Measurements from ENCODE around the gene ACADSB.

Gene ACADSB

DNA sequence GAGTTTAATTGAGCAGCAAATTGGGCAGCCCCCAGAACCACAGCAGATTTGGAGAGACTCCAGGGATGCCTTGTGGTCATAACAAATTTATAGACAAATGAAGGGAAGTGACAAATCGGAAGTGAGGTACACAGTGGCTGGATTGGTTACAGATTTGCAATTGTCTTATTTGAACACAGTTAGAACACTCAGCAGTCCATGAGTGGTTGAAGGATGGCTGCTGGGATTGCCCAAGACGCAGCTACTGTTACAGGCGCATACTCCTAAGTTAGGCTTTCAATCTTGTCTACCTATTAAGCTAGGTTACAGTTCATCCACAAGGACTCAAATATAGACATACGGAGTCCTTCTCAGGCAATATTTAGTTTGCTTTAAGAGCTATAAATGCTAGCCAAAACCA, 7.4 kb downstream of the ACADSB start:
- Histone ChIP-seq H3K27me3 (ENCODE audit: control insufficient read depth in 2 of 2, insufficient read depth in 2 of 2, low read length in 2 of 2) (no peaks in the 10 kb centered on the region), H3K9ac (ENCODE audit: low read depth in 1 of 2, low read length in 2 of 2) (no peak overlapping the region), H3K27ac (ENCODE audit: low read depth in 2 of 2, low read length in 2 of 2) (no peak overlapping the region), H3K4me1 (ENCODE audit: control insufficient read depth in 2 of 2, insufficient read depth in 2 of 2, low read length in 2 of 2) (no peaks in the 10 kb centered on the region), H3K4me3 (ENCODE audit: low read length in 2 of 2) (no peak overlapping the region), H3K9me3 (ENCODE audit: control insufficient read depth in 2 of 2, low read length in 2 of 2) (no peaks in the 10 kb centered on the region), H3K36me3 (ENCODE audit: control insufficient read depth in 2 of 2, insufficient read depth in 2 of 2, low read length in 2 of 2) (no peaks in the 10 kb centered on the region)

DNA sequence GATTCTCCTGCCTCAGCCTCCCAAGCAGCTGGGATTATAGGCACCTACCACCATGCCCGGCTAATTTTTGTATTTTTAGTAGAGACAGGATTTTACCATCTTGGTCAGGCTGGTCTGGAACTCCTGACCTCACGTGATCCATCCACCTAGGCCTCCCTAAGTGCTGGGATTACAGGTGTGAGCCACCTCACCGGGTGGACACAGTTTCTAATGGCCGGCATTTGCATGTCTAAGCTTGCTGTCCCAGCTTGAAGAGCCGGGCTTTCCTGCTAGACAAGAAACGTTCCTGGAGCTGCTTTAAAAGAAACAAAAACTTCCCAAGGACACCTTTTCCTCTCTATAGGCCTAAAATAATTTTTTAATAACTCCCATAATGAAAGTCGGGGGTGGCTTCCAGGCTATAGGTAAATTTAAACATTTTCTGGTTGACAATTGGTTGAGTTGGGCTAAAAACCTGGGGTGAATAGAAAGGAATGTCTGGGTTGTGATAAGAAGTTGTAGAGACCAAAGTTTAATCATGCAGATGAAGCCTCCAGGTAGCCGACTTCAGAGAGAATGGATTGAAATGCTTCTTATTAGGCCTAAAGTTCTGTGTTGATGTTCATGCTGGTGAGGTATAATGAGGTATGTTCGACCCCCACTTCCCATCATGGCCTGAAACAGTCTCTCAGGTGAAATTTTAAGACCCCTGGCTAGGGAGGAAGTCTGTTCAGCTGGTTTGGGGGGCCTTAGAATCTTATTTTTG, 8.8 kb downstream of the ACADSB start:
- Histone ChIP-seq H3K36me3 (ENCODE audit: control insufficient read depth in 2 of 2, insufficient read depth in 2 of 2, low read length in 2 of 2) (no peaks in the 10 kb centered on the region), H3K9ac (ENCODE audit: low read depth in 1 of 2, low read length in 2 of 2) (no peak overlapping the region), H3K27ac (ENCODE audit: low read depth in 2 of 2, low read length in 2 of 2) (no peak overlapping the region), H3K4me3 (ENCODE audit: low read length in 2 of 2) (no peak overlapping the region), H3K27me3 (ENCODE audit: control insufficient read depth in 2 of 2, insufficient read depth in 2 of 2, low read length in 2 of 2) (no peaks in the 10 kb centered on the region), H3K9me3 (ENCODE audit: control insufficient read depth in 2 of 2, low read length in 2 of 2) (no peaks in the 10 kb centered on the region), H3K4me1 (ENCODE audit: control insufficient read depth in 2 of 2, insufficient read depth in 2 of 2, low read length in 2 of 2) (no peaks in the 10 kb centered on the region)

DNA sequence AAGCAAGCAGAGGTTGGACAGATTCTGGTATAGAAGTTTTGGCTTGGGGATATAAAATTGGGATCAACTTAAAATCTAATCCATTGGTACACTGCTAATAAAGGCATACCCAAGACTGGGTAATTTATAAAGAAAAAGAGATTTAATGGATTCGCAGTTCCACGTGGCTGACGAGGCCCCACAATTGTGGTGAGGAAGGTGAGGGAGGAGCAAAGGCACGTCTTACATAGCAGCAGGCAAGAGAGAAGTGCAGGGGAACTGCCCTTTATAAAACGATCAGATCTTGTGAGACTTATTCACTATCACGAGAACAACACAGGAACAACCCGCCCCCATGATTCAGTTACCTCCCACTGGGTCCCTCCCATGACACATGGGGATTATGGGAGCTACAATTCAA, 9.7 kb downstream of the ACADSB start:
- Histone ChIP-seq H3K9ac (ENCODE audit: low read depth in 1 of 2, low read length in 2 of 2) (no peak overlapping the region), H3K4me3 (ENCODE audit: low read length in 2 of 2) (no peak overlapping the region), H3K4me1 (ENCODE audit: control insufficient read depth in 2 of 2, insufficient read depth in 2 of 2, low read length in 2 of 2) (no peaks in the 10 kb centered on the region), H3K9me3 (ENCODE audit: control insufficient read depth in 2 of 2, low read length in 2 of 2) (no peaks in the 10 kb centered on the region), H3K27ac (ENCODE audit: low read depth in 2 of 2, low read length in 2 of 2) (no peak overlapping the region), H3K27me3 (ENCODE audit: control insufficient read depth in 2 of 2, insufficient read depth in 2 of 2, low read length in 2 of 2) (no peaks in the 10 kb centered on the region), H3K36me3 (ENCODE audit: control insufficient read depth in 2 of 2, insufficient read depth in 2 of 2, low read length in 2 of 2) (no peaks in the 10 kb centered on the region)

DNA sequence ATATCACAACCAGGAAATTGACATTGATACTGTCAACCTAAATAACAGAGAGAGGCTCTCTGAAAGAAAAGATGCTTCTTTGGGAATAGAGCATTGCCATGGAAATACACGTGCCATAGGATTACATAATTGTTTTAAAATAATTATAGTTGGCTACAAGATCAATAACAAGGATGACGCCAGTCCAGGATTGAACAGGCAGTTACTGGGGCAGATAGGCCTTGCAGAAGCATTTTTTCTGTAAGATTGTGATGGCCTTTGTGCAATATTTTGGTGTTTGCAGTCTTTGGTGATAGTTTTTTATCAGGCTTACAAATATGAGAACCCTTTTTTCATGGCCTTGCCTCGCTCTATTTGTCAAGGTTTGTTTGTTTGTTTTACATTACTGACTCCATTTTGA, 10.5 kb downstream of the ACADSB start:
- Histone ChIP-seq H3K4me3 (ENCODE audit: low read length in 2 of 2) (no peak overlapping the region), H3K9ac (ENCODE audit: low read depth in 1 of 2, low read length in 2 of 2) (no peak overlapping the region), H3K36me3 (ENCODE audit: control insufficient read depth in 2 of 2, insufficient read depth in 2 of 2, low read length in 2 of 2) (no peaks in the 10 kb centered on the region), H3K4me1 (ENCODE audit: control insufficient read depth in 2 of 2, insufficient read depth in 2 of 2, low read length in 2 of 2) (no peaks in the 10 kb centered on the region), H3K9me3 (ENCODE audit: control insufficient read depth in 2 of 2, low read length in 2 of 2) (no peaks in the 10 kb centered on the region), H3K27me3 (ENCODE audit: control insufficient read depth in 2 of 2, insufficient read depth in 2 of 2, low read length in 2 of 2) (no peaks in the 10 kb centered on the region), H3K27ac (ENCODE audit: low read depth in 2 of 2, low read length in 2 of 2) (no peak overlapping the region)

DNA sequence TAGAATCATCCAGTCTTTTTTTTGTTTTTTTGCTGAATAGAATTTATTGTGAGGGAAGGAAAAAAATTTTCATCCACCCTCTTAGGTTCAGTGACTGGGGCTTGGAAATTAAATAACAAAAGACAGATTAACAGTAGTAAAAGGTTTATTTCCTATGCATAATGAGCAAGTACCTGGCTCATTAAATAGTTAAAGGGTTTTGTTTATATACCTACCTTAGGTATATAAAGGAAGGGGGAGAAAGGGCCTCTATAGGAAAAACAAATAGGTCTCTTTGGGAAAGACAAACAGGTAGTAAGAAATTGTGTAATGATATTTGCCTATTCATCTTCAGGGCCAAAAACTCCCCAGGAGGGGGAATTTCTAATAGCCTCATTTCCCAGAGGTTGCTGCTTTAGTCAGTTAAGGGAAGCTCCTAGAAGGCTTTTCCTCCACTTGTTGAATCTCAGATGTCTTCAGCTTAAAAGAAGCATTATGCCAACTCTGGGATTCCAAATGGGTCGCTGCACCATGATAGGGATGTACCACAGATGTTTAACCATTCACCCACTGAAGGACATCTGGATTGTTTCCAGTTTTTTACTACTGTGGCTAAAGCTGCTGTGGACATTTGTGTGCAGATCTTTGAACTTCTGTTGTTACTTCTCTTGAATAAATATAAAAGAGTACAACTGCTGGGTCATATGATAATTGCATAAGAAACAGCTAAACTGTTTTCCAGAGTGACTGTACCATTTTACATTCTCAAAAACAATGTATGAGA, 11.3 kb downstream of the ACADSB start:
- no peak overlapping the region for H3K9ac ChIP-seq (ENCODE audit: low read depth in 1 of 2, low read length in 2 of 2)
- H3K4me1 ChIP-seq (ENCODE audit: control insufficient read depth in 2 of 2, insufficient read depth in 2 of 2, low read length in 2 of 2): no peaks in the 10 kb centered on the region
- H3K27ac ChIP-seq (ENCODE audit: low read depth in 2 of 2, low read length in 2 of 2): no peak overlapping the region
- no peaks in the 10 kb centered on the region for H3K27me3 ChIP-seq (ENCODE audit: control insufficient read depth in 2 of 2, insufficient read depth in 2 of 2, low read length in 2 of 2)
- H3K36me3 ChIP-seq (ENCODE audit: control insufficient read depth in 2 of 2, insufficient read depth in 2 of 2, low read length in 2 of 2): no peaks in the 10 kb centered on the region
- no peaks in the 10 kb centered on the region for H3K9me3 ChIP-seq (ENCODE audit: control insufficient read depth in 2 of 2, low read length in 2 of 2)
- no peak overlapping the region for H3K4me3 ChIP-seq (ENCODE audit: low read length in 2 of 2)

DNA sequence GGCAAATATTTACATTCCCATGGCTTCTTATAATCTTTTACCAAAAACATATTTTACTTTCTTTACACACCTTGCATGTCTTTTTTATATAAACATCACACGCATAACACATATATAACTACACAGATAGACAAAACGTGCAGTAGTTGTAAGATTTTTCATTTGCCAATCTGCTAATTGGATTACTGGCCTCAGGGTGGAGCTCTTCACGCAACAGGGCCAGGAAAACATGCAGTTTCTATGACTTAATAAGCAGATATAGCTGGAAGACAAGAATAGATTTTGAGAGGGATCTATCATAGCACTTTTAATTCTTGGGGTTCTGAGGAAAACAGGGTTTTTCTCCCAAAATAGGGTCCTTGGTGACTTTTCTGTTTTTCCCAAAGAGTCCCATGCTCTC, 12.7 kb downstream of the ACADSB start:
- Histone ChIP-seq H3K9me3 (ENCODE audit: control insufficient read depth in 2 of 2, low read length in 2 of 2) (no peaks in the 10 kb centered on the region), H3K4me1 (ENCODE audit: control insufficient read depth in 2 of 2, insufficient read depth in 2 of 2, low read length in 2 of 2) (no peaks in the 10 kb centered on the region), H3K9ac (ENCODE audit: low read depth in 1 of 2, low read length in 2 of 2) (no peak overlapping the region), H3K27ac (ENCODE audit: low read depth in 2 of 2, low read length in 2 of 2) (no peak overlapping the region), H3K4me3 (ENCODE audit: low read length in 2 of 2) (no peak overlapping the region), H3K27me3 (ENCODE audit: control insufficient read depth in 2 of 2, insufficient read depth in 2 of 2, low read length in 2 of 2) (no peaks in the 10 kb centered on the region), H3K36me3 (ENCODE audit: control insufficient read depth in 2 of 2, insufficient read depth in 2 of 2, low read length in 2 of 2) (no peaks in the 10 kb centered on the region)

DNA sequence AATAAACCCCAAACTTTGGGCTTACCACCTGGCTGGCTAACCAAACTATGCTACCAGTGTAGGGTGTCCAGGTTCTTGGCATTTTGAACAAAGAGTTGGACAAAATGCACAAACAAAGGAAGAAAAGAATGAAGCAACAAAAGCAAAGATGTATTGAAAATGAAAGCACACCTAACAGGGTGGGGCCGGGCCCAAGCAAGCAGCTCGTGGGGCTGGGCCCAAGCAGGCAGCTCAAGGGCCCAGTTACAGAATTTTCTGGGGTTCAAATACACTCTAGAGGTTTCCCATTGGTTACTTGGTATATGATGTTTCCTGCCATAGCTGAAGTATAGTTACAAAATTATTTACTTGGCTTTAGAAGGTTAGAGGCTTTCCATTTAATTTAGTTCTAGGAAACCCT, 15.7 kb downstream of the ACADSB start:
- H3K4me1 ChIP-seq (ENCODE audit: control insufficient read depth in 2 of 2, insufficient read depth in 2 of 2, low read length in 2 of 2): no peaks in the 10 kb centered on the region
- no peak overlapping the region for H3K9ac ChIP-seq (ENCODE audit: low read depth in 1 of 2, low read length in 2 of 2)
- no peak overlapping the region for H3K27ac ChIP-seq (ENCODE audit: low read depth in 2 of 2, low read length in 2 of 2)
- H3K36me3 ChIP-seq (ENCODE audit: control insufficient read depth in 2 of 2, insufficient read depth in 2 of 2, low read length in 2 of 2): no peaks in the 10 kb centered on the region
- H3K27me3 ChIP-seq (ENCODE audit: control insufficient read depth in 2 of 2, insufficient read depth in 2 of 2, low read length in 2 of 2): no peaks in the 10 kb centered on the region
- H3K4me3 ChIP-seq (ENCODE audit: low read length in 2 of 2): no peak overlapping the region
- H3K9me3 ChIP-seq (ENCODE audit: control insufficient read depth in 2 of 2, low read length in 2 of 2): no peaks in the 10 kb centered on the region

DNA sequence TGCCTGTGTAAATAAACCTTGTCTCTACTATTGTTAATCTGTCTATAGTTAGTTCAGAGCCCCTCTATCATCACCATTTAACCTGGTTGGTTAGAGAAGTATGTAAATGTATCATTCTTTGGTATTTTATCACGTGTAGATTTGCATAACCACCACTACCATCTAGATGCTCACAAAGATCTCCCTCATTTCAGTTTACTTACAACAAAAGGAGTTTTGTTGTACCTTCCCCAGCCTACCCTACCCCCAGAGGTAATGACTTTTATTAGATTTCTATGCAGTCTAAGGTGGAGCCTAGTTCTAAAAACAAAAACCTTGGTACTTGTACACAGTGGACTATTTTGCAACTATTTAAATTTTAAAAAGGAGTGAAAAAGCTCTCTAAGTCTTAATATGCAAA, 17.5 kb downstream of the ACADSB start:
- H3K4me1 ChIP-seq (ENCODE audit: control insufficient read depth in 2 of 2, insufficient read depth in 2 of 2, low read length in 2 of 2): no peaks in the 10 kb centered on the region
- H3K9me3 ChIP-seq (ENCODE audit: control insufficient read depth in 2 of 2, low read length in 2 of 2): no peaks in the 10 kb centered on the region
- H3K4me3 ChIP-seq (ENCODE audit: low read length in 2 of 2): no peak overlapping the region
- H3K36me3 ChIP-seq (ENCODE audit: control insufficient read depth in 2 of 2, insufficient read depth in 2 of 2, low read length in 2 of 2): no peaks in the 10 kb centered on the region
- no peak overlapping the region for H3K9ac ChIP-seq (ENCODE audit: low read depth in 1 of 2, low read length in 2 of 2)
- no peaks in the 10 kb centered on the region for H3K27me3 ChIP-seq (ENCODE audit: control insufficient read depth in 2 of 2, insufficient read depth in 2 of 2, low read length in 2 of 2)
- no peak overlapping the region for H3K27ac ChIP-seq (ENCODE audit: low read depth in 2 of 2, low read length in 2 of 2)

DNA sequence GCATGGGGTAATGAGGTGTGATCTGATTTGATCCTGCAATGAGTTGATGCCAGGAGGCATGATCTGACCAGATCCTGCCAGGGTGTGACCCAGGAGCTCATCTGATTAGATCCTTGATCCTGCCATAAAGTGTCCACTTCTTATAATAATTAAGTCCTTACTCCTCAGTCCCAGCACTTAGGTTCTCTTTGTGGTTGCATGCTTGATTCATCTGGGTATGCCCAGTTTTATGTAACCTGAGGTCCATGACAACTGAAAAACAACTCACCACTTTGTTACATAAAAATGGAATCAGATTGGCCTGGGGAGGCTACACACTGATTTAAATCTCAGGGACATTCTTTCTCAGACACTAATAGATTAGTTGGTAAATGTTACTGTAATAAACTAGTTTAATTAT, 19.1 kb downstream of the ACADSB start:
- no peak overlapping the region for H3K9ac ChIP-seq (ENCODE audit: low read depth in 1 of 2, low read length in 2 of 2)
- no peaks in the 10 kb centered on the region for H3K36me3 ChIP-seq (ENCODE audit: control insufficient read depth in 2 of 2, insufficient read depth in 2 of 2, low read length in 2 of 2)
- H3K9me3 ChIP-seq (ENCODE audit: control insufficient read depth in 2 of 2, low read length in 2 of 2): no peaks in the 10 kb centered on the region
- H3K4me3 ChIP-seq (ENCODE audit: low read length in 2 of 2): no peak overlapping the region
- H3K27ac ChIP-seq (ENCODE audit: low read depth in 2 of 2, low read length in 2 of 2): no peak overlapping the region
- no peaks in the 10 kb centered on the region for H3K27me3 ChIP-seq (ENCODE audit: control insufficient read depth in 2 of 2, insufficient read depth in 2 of 2, low read length in 2 of 2)
- H3K4me1 ChIP-seq (ENCODE audit: control insufficient read depth in 2 of 2, insufficient read depth in 2 of 2, low read length in 2 of 2): no peaks in the 10 kb centered on the region

DNA sequence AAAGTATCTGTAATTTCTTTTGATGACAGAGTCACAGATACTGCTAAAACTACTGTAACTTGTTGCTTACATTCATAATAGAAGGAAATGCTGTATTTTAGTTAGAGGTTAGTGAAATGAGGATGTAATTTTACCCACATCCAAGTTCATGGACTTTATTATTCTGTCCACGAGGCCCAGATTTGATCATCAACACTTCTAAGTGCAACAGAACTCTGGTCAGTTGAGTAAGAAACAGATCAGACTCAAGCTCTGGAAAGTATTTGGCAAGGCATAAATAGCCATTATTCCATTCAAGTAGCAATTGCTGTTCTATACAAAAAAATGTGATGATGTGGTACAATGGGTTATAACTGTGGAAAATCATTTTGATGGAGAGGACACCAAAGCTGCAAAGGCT, 22.3 kb downstream of the ACADSB start:
- no peaks in the 10 kb centered on the region for H3K27me3 ChIP-seq (ENCODE audit: control insufficient read depth in 2 of 2, insufficient read depth in 2 of 2, low read length in 2 of 2)
- no peaks in the 10 kb centered on the region for H3K36me3 ChIP-seq (ENCODE audit: control insufficient read depth in 2 of 2, insufficient read depth in 2 of 2, low read length in 2 of 2)
- H3K4me3 ChIP-seq (ENCODE audit: low read length in 2 of 2): no peak overlapping the region
- H3K9ac ChIP-seq (ENCODE audit: low read depth in 1 of 2, low read length in 2 of 2): no peak overlapping the region
- no peaks in the 10 kb centered on the region for H3K9me3 ChIP-seq (ENCODE audit: control insufficient read depth in 2 of 2, low read length in 2 of 2)
- H3K27ac ChIP-seq (ENCODE audit: low read depth in 2 of 2, low read length in 2 of 2): no peak overlapping the region
- H3K4me1 ChIP-seq (ENCODE audit: control insufficient read depth in 2 of 2, insufficient read depth in 2 of 2, low read length in 2 of 2): no peaks in the 10 kb centered on the region
